ENCODE results near the gene NR6A1.

- TF ChIP-seq ZNF274 (IDR thresholded peaks at IDR 0.05; ENCODE audit: low read depth, low read length): no peak
- no peak for TF ChIP-seq YY1 (IDR thresholded peaks at IDR 0.05; ENCODE audit: insufficient read depth, insufficient read length)
- TF ChIP-seq SUZ12 (IDR thresholded peaks at IDR 0.05; ENCODE audit: extremely low read depth, insufficient read depth, insufficient read length): no peak
Measured at GRCh38 chr9:124520206-124520596, 250.9 kb downstream of the NR6A1 start.
